Brain microvascular endothelial cell (primary cell): ENCODE measurements around the gene CYSTM1.

Experiments used
- DNase-seq: peaks from one replicate; pipeline ENCODE4 v3.0.0-alpha.2; 2020
- H3K27ac ChIP-seq: fragments of 250-450 bp; sonication (Bioruptor Pico); 2 replicates; pipeline ENCODE4 v1.5.1; 2020; ENCODE audit warnings: mild to moderate bottlenecking, moderate library complexity
- H3K27me3 ChIP-seq: fragments of 250-450 bp; sonication (Bioruptor Pico); replicated peaks from 2 replicates; pipeline ENCODE4 v1.5.1; 2020; ENCODE audit warnings: mild to moderate bottlenecking
- H3K36me3 ChIP-seq: fragments of 250-450 bp; sonication (Bioruptor Pico); replicated peaks from 2 replicates; pipeline ENCODE4 v1.5.1; 2020; ENCODE audit warnings: mild to moderate bottlenecking
- H3K4me3 ChIP-seq: 2 replicates; pipeline ENCODE4 v1.5.1; 2011; ENCODE audit warnings: low read depth, mild to moderate bottlenecking, control low read depth, low read length, moderate library complexity
- CTCF ChIP-seq: IDR thresholded peaks from 2 replicates; pipeline ENCODE4 v1.5.1; 2011; ENCODE audit warnings: low read depth, mild to moderate bottlenecking, moderate library complexity, low read length, control low read depth, inconsistent platforms; ENCODE audit errors: missing control alignments
- in situ Hi-C: cut with HindIII; loops from 2 replicates; pipeline ENCODE4 v1.10.0; 2017; ENCODE audit warnings: low sequenced_read_pairs, low pct_ligation_motif_present

The CYSTM1 gene

GRCh38 chr5:140245926-140246325 lies 70.9 kb downstream of the CYSTM1 start:
- Histone ChIP-seq H3K27me3 (no peaks in the 10 kb centered on the region), H3K27ac (peak overlapping the region; percentile 84), H3K4me3 (no peak overlapping the region), H3K36me3 (peaks cover 4% of the 10 kb centered on the region)
- TF ChIP-seq CTCF = no peak
- DNase-seq = no peak
- in situ Hi-C loops = no loop called here

- peak overlapping the region; percentile 84 for H3K27ac ChIP-seq
- peaks cover 4% of the 10 kb centered on the region for H3K36me3 ChIP-seq
- peak; percentile 24 for TF ChIP-seq CTCF
- in situ Hi-C loops = no loop called here
- H3K27me3 ChIP-seq = no peaks in the 10 kb centered on the region
- no peak overlapping the region for H3K4me3 ChIP-seq
- DNase-seq = peak; percentile 81
Observed at GRCh38 chr5:140246378-140247122, 71.6 kb downstream of the CYSTM1 start.

GRCh38 chr5:140248414-140248813 lies 73.4 kb downstream of the CYSTM1 start:
- in situ Hi-C loops = no loop called here
- Histone ChIP-seq H3K27ac (no peak overlapping the region), H3K27me3 (no peaks in the 10 kb centered on the region), H3K36me3 (peaks cover 2% of the 10 kb centered on the region), H3K4me3 (no peak overlapping the region)
- no peak for DNase-seq
- TF ChIP-seq CTCF = no peak

GRCh38 chr5:140249536-140249935 lies 74.5 kb downstream of the CYSTM1 start:
- in situ Hi-C loops = no loop called here

GRCh38 chr5:140250386-140250785 lies 75.4 kb downstream of the CYSTM1 start:
- Histone ChIP-seq H3K27me3 (no peaks in the 10 kb centered on the region), H3K36me3 (no peaks in the 10 kb centered on the region), H3K27ac (peak overlapping the region; percentile 85), H3K4me3 (no peak overlapping the region)
- TF ChIP-seq CTCF = no peak
- in situ Hi-C loops = no loop called here
- DNase-seq = no peak

More at GRCh38 chr5:140249536-140249935, 74.5 kb downstream of the CYSTM1 start:
- no peak overlapping the region for H3K27ac ChIP-seq
- no peak for DNase-seq
- H3K4me3 ChIP-seq = no peak overlapping the region
- H3K36me3 ChIP-seq = peaks cover 2% of the 10 kb centered on the region
- no peaks in the 10 kb centered on the region for H3K27me3 ChIP-seq
- no peak for TF ChIP-seq CTCF
